Sigmoid colon (tissue), 7 donors: ENCODE measurements around the gene FGF14. TPM values are rescaled to one million over a fixed set of nuclear protein-coding genes. Genes with fewer than 3 reads are reported as not detected.

Source experiments
- DNase-seq: peaks from one replicate; pipeline ENCODE4 v3.0.0-alpha.2; 2019
- H3K27ac ChIP-seq, 4 donors: fragments of 200-600 bp; sonication (generic); one replicate each; pipeline ENCODE4 v1.5.1; 2016 to 2019; ENCODE audit warnings: mild to moderate bottlenecking in 1 of 4
- H3K27me3 ChIP-seq, 3 donors: fragments of 200-600 bp; sonication (generic); one replicate each; pipeline ENCODE4 v1.5.1; 2019; ENCODE audit warnings: mild to moderate bottlenecking in 1 of 3
- H3K36me3 ChIP-seq, 4 donors: fragments of 200-600 bp; sonication (generic); one replicate each; pipeline ENCODE4 v1.5.1; 2016 to 2019
- H3K4me1 ChIP-seq, 4 donors: fragments of 200-600 bp; sonication (generic); one replicate each; pipeline ENCODE4 v1.5.1; 2017 to 2019
- H3K4me3 ChIP-seq, 4 donors: fragments of 200-600 bp; sonication (generic); one replicate each; pipeline ENCODE4 v1.5.1; 2017 to 2019; ENCODE audit warnings: mild to moderate bottlenecking in 2 of 4, moderate library complexity in 1 of 4
- H3K9me3 ChIP-seq, 4 donors: fragments of 200-600 bp in 3 of 4; sonication (generic) in 3 of 4; one replicate each; pipeline versions ENCODE4 v1.5.1 to v1.6.1; 2013 to 2019
- EP300 ChIP-seq, 4 donors: sonication (generic); formaldehyde crosslinking; IDR thresholded peaks; one replicate each; pipeline ENCODE4 v1.6.1; 2017; ENCODE audit warnings: antibody characterized with exemption in 4 of 4
- POLR2A ChIP-seq, 2 donors: fragments of 450-650 bp; IDR thresholded peaks; one replicate each; pipeline ENCODE4 v1.6.1; 2016; ENCODE audit warnings: antibody characterized with exemption in 2 of 2, mild to moderate bottlenecking in 2 of 2, moderate library complexity in 2 of 2
- POLR2AphosphoS5 ChIP-seq, 4 donors: sonication (generic); formaldehyde crosslinking; IDR thresholded peaks; one replicate each; pipeline ENCODE4 v1.6.1; 2017; ENCODE audit warnings: antibody characterized with exemption in 4 of 4
- WGBS, 2 donors: extraction: QIAGEN DNeasy Blood & Tissue Kit; methylation state at CpG; one replicate each; pipeline ENCODE4 v1.1.7; 2013; 5-methylcytosine and 5-hydroxymethylcytosine counted together
- intact Hi-C: fragments of 100-400 bp; cut with DNase I; formaldehyde crosslinking; loops from one replicate; pipeline ENCODE4 v1.15.1; 2023
- polyA plus RNA-seq, 3 donors: library from polyadenylated mRNA; stranded (reverse); fragments of 200-250 nt; gene quantifications; one replicate each; pipeline ENCODE4 v1.2.3, GENCODE V29; 2013
- total RNA-seq, 4 donors: library from RNA; depleted of rRNA; stranded (reverse); fragments of >200 nt; gene quantifications; one replicate each; pipeline ENCODE4 v1.1.0, GENCODE V29; 2016
- TF ChIP-seq, protein P1 (sequence below), 4 experiments: fragments of 450-650 bp in 3 of 4; fragments of 200-600 bp in 1 of 4; IDR thresholded peaks; one replicate each; pipeline ENCODE4 v1.5.1; 2016 to 2019; ENCODE audit warnings: antibody characterized with exemption in 4 of 4, mild to moderate bottlenecking in 3 of 4, moderate library complexity in 2 of 4
- donor health status: healthy with polysubstance abuse.
- donor health status: Bipolar disorder and iron deficiency.
- donor health status: healthy.

Gene FGF14
- total and polyA plus RNA-seq, 7 donors = under 0.01 to 1.6 (median 1.1) TPM

GRCh38 chr13:102225892-102226291 is 176.0 kb downstream of the FGF14 start:
- 49 to 66% methylated on average over 6 of the region's 6 CpGs for WGBS, 2 donors
- TF ChIP-seq, protein P1, sequence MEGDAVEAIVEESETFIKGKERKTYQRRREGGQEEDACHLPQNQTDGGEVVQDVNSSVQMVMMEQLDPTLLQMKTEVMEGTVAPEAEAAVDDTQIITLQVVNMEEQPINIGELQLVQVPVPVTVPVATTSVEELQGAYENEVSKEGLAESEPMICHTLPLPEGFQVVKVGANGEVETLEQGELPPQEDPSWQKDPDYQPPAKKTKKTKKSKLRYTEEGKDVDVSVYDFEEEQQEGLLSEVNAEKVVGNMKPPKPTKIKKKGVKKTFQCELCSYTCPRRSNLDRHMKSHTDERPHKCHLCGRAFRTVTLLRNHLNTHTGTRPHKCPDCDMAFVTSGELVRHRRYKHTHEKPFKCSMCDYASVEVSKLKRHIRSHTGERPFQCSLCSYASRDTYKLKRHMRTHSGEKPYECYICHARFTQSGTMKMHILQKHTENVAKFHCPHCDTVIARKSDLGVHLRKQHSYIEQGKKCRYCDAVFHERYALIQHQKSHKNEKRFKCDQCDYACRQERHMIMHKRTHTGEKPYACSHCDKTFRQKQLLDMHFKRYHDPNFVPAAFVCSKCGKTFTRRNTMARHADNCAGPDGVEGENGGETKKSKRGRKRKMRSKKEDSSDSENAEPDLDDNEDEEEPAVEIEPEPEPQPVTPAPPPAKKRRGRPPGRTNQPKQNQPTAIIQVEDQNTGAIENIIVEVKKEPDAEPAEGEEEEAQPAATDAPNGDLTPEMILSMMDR (IDR thresholded peaks at IDR 0.05) = no peak
- TF ChIP-seq POLR2A (IDR thresholded peaks at IDR 0.05) (no peak), EP300 (IDR thresholded peaks at IDR 0.05) (no peak), POLR2AphosphoS5 (IDR thresholded peaks at IDR 0.05) (no peak)
- Histone ChIP-seq H3K27me3 (no peaks in the 10 kb centered on the region), H3K36me3 (no peaks in the 10 kb centered on the region), H3K4me1 (no peaks in the 10 kb centered on the region), H3K9me3 (no peaks in the 10 kb centered on the region), H3K4me3 (no peak overlapping the region), H3K27ac (no peak overlapping the region)
- no peak for DNase-seq
- intact Hi-C loops = no loop called here

DNA sequence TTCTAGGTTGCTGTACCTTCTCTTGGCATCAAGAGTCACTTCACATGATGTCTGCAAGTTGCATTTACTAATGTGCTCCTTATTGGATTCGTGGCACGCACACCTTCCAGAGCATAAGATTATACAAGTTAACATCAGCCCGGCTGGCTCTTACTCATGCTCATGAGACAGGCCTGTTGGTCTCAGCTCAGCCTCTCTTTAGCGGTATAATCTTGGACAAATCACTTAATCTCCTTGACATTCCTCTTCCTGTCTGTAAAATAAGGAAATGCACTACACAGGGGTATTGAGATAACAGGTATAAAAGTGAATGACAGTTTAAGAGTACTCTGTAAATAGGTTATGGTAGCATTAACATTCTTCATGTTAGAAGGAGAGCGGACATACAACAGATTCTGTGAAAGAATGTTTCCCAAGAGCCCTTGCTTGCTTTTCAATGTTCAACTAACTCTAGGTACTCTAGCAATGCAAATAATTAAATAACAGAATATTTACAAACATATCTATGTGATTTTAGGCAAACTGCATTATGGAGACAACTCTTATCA is 181.1 kb downstream of the FGF14 start:
- no peak for TF ChIP-seq POLR2AphosphoS5 (IDR thresholded peaks at IDR 0.05)
- TF ChIP-seq, protein P1 (IDR thresholded peaks at IDR 0.05) = no peak
- no peaks in the 10 kb centered on the region for H3K27me3 ChIP-seq
- intact Hi-C loops = no loop called here
- DNase-seq = no peak
- H3K36me3 ChIP-seq = no peaks in the 10 kb centered on the region
- no peak overlapping the region for H3K4me3 ChIP-seq
- no peak overlapping the region for H3K27ac ChIP-seq
- H3K4me1 ChIP-seq = no peaks in the 10 kb centered on the region
- H3K9me3 ChIP-seq = no peaks in the 10 kb centered on the region
- WGBS, 2 donors = 38 to 41% methylated on average over 5 of the region's 5 CpGs

- Histone ChIP-seq H3K4me1 (no peaks in the 10 kb centered on the region), H3K36me3 (no peaks in the 10 kb centered on the region), H3K4me3 (no peak overlapping the region), H3K27me3 (no peaks in the 10 kb centered on the region), H3K27ac (no peak overlapping the region), H3K9me3 (no peaks in the 10 kb centered on the region)
- TF ChIP-seq EP300 (IDR thresholded peaks at IDR 0.05) = no peak
- no peak for TF ChIP-seq POLR2AphosphoS5 (IDR thresholded peaks at IDR 0.05)
- no peak for TF ChIP-seq POLR2A (IDR thresholded peaks at IDR 0.05)
- TF ChIP-seq, protein P1 (IDR thresholded peaks at IDR 0.05) = no peak
- no peak for DNase-seq
- intact Hi-C loops = no loop called here
These were observed 186.9 kb downstream of the FGF14 start for GRCh38 chr13:102214956-102215355.

- TF ChIP-seq POLR2A (IDR thresholded peaks at IDR 0.05) (no peak), POLR2AphosphoS5 (IDR thresholded peaks at IDR 0.05) (no peak), EP300 (IDR thresholded peaks at IDR 0.05) (no peak)
- TF ChIP-seq, protein P1 (IDR thresholded peaks at IDR 0.05) = no peak
- 41 to 48% methylated on average over 3 of the region's 3 CpGs for WGBS, 2 donors
- intact Hi-C loops = no loop called here
These were observed 189.1 kb downstream of the FGF14 start for GRCh38 chr13:102212729-102213128.

DNA sequence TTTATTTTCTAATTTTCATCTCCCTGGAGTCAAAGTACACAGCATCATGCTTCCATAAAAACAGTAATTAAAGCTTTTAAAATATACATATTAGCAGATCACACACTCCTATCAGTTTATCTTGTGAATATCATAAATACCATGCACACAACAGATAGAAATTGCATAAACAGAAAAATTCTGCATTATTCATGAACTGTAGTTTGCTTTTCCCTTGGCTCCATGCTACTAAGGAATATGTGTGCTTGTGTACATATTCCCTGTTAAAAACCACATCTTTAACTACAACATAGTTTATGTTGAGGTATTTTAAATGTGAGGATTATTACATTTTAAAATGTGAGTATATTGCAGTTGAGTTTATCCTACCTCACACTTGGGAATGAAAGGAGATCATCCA is 193.5 kb downstream of the FGF14 start:
- TF ChIP-seq POLR2AphosphoS5 (IDR thresholded peaks at IDR 0.05) (no peak), EP300 (IDR thresholded peaks at IDR 0.05) (no peak), POLR2A (IDR thresholded peaks at IDR 0.05) (no peak)
- TF ChIP-seq, protein P1 (IDR thresholded peaks at IDR 0.05) = no peak
- DNase-seq = no peak
- H3K4me1 ChIP-seq = no peaks in the 10 kb centered on the region
- intact Hi-C loops = no loop called here
- H3K36me3 ChIP-seq = no peaks in the 10 kb centered on the region
- H3K27me3 ChIP-seq = no peaks in the 10 kb centered on the region
- H3K9me3 ChIP-seq = no peaks in the 10 kb centered on the region
- H3K27ac ChIP-seq = no peak overlapping the region
- H3K4me3 ChIP-seq = no peak overlapping the region

More at GRCh38 chr13:102212729-102213128, 189.1 kb downstream of the FGF14 start:
- no peaks in the 10 kb centered on the region for H3K9me3 ChIP-seq
- no peaks in the 10 kb centered on the region for H3K27me3 ChIP-seq
- no peak overlapping the region for H3K4me3 ChIP-seq
- H3K36me3 ChIP-seq = no peaks in the 10 kb centered on the region
- DNase-seq = no peak
- H3K27ac ChIP-seq = no peak overlapping the region
- no peaks in the 10 kb centered on the region for H3K4me1 ChIP-seq
